Measurements from ENCODE around the gene TGFBR1.
"Not testable (repeated sequence)": the region's sequence is repeated elsewhere in the genome, so short reads cannot be mapped to it uniquely, and the experiment has no call there.

Gene TGFBR1

DNA sequence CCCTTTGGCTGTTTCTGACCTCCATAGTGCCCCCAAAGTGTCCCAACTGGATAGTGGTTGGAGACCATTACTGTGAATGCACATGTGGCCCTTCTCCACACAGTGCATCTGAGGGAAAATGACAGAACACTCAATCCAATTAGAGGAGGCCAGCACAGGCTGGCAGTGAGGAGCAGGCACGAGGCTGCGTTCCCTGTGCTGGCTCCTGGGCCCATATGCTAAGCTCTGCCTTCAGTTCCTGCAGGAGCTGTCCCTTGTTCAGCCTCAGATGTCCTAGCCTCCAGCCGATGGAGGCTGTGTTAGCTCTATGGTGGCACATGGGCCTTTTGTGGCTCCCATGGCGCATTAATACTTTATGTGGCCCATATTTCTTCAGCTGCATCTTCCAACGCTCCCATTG lies 81.0 kb downstream of the TGFBR1 start:
- Histone ChIP-seq H3K36me3 (ENCODE audit: insufficient read depth, low read length) (no peaks in the 10 kb centered on the region), H3K4me3 (no peak overlapping the region), H3K9ac (ENCODE audit: insufficient read length) (no peak overlapping the region), H3K27ac (no peak overlapping the region), H3K9me3 (ENCODE audit: low read depth, low read length) (no peaks in the 10 kb centered on the region)
- no peak for DNase-seq (ENCODE audit: low read depth, low spot score)
- TF ChIP-seq EZH2 (IDR thresholded peaks at IDR 0.05) (no peak), FOXP2 (optimal IDR thresholded peaks at IDR 0.05; ENCODE audit: control extremely low read depth, extremely low read length, insufficient read depth) (no peak), POLR2AphosphoS5 (IDR thresholded peaks at IDR 0.05; ENCODE audit: borderline replicate concordance, low read depth, low read length) (no peak)

DNA sequence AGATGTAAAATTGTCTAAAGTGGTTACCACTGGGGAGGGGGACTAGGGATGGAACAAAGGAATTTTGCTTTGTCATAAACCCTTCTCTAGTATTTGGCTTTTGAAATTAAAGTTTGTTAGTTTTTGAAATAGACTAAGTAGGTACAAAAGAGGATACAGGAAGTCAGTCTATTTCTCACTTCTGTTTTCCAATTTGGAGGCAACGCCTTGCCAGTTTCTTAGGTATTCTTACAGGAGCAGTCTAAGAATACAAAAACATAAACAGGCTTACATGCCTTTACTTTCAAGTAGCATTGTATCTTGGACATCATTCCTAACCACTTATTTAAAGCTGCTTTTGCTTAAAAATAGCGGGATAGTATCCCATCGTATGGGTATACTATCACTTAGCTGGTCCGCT lies 82.4 kb downstream of the TGFBR1 start:
- DNase-seq (ENCODE audit: low read depth, low spot score) = no peak
- TF ChIP-seq POLR2AphosphoS5 (IDR thresholded peaks at IDR 0.05; ENCODE audit: borderline replicate concordance, low read depth, low read length) = no peak
- no peak for TF ChIP-seq EZH2 (IDR thresholded peaks at IDR 0.05)
- TF ChIP-seq FOXP2 (optimal IDR thresholded peaks at IDR 0.05; ENCODE audit: control extremely low read depth, extremely low read length, insufficient read depth) = no peak
- H3K4me3 ChIP-seq = no peak overlapping the region
- no peaks in the 10 kb centered on the region for H3K9me3 ChIP-seq (ENCODE audit: low read depth, low read length)
- no peaks in the 10 kb centered on the region for H3K36me3 ChIP-seq (ENCODE audit: insufficient read depth, low read length)
- H3K27ac ChIP-seq = no peak overlapping the region
- no peak overlapping the region for H3K9ac ChIP-seq (ENCODE audit: insufficient read length)

DNA sequence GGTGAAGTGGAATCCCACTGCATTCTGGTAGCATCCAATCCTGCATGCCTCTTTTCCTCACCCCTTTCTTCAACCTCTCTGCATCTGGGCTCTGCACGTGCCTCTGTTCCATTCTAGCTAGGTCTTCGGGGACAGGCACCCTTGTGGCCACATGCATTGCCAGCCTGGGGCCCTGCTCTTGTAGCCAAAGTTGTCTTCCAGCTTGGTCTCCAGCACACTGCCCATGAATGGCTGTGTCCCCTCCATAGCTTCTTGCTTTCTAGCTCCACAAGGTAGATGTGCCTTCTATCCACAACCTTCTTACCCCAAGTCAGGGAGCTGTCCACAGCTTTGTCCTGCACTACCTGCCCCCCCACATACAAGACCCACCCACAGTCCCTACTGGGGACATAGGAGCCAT lies 84.3 kb downstream of the TGFBR1 start:
- no peaks in the 10 kb centered on the region for H3K36me3 ChIP-seq (ENCODE audit: insufficient read depth, low read length)
- TF ChIP-seq POLR2AphosphoS5 (IDR thresholded peaks at IDR 0.05; ENCODE audit: borderline replicate concordance, low read depth, low read length) = no peak
- no peak for TF ChIP-seq EZH2 (IDR thresholded peaks at IDR 0.05)
- no peak for TF ChIP-seq FOXP2 (optimal IDR thresholded peaks at IDR 0.05; ENCODE audit: control extremely low read depth, extremely low read length, insufficient read depth)
- no peak overlapping the region for H3K9ac ChIP-seq (ENCODE audit: insufficient read length)
- H3K9me3 ChIP-seq (ENCODE audit: low read depth, low read length) = no peaks in the 10 kb centered on the region
- DNase-seq (ENCODE audit: low read depth, low spot score) = no peak
- no peak overlapping the region for H3K27ac ChIP-seq
- no peak overlapping the region for H3K4me3 ChIP-seq

DNA sequence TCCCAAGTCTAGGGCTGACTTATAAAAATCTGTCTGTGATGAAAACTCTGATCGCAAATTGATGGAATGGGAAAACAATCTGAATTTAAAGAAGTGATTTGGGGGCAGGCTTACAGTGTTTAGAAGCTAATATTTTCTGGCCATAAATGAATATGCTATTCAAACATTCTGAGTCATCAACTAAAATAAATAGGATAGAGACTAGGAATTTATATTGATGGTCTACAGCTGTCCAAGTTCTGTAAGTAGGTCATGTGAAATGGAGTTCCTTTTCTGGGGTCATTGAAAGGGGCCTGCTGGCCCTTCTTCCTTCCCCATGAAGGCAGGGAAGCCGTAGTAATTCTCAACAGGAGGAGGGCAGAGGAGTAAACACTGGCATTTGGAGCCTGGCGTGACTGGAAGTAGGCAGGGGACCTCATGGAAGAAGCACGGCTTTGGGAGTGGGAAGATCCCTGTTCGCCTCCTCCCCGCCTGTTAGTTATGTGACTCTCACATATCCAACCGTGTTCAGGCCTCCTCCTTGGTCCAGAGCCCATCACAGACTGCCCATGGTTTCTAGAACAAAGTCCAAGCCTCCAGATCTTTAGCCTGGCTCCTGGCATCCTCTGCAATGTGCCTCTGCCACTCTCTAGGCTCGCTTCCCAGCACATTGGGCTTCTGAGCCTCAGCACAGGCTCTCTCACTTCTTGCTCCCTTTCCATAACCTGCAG lies 85.1 kb downstream of the TGFBR1 start:
- H3K9me3 ChIP-seq (ENCODE audit: low read depth, low read length) = no peaks in the 10 kb centered on the region
- no peak overlapping the region for H3K27ac ChIP-seq
- H3K36me3 ChIP-seq (ENCODE audit: insufficient read depth, low read length) = no peaks in the 10 kb centered on the region
- TF ChIP-seq POLR2AphosphoS5 (IDR thresholded peaks at IDR 0.05; ENCODE audit: borderline replicate concordance, low read depth, low read length) (no peak), FOXP2 (optimal IDR thresholded peaks at IDR 0.05; ENCODE audit: control extremely low read depth, extremely low read length, insufficient read depth) (no peak), EZH2 (IDR thresholded peaks at IDR 0.05) (no peak)
- H3K9ac ChIP-seq (ENCODE audit: insufficient read length) = no peak overlapping the region
- DNase-seq (ENCODE audit: low read depth, low spot score) = no peak
- H3K4me3 ChIP-seq = no peak overlapping the region

DNA sequence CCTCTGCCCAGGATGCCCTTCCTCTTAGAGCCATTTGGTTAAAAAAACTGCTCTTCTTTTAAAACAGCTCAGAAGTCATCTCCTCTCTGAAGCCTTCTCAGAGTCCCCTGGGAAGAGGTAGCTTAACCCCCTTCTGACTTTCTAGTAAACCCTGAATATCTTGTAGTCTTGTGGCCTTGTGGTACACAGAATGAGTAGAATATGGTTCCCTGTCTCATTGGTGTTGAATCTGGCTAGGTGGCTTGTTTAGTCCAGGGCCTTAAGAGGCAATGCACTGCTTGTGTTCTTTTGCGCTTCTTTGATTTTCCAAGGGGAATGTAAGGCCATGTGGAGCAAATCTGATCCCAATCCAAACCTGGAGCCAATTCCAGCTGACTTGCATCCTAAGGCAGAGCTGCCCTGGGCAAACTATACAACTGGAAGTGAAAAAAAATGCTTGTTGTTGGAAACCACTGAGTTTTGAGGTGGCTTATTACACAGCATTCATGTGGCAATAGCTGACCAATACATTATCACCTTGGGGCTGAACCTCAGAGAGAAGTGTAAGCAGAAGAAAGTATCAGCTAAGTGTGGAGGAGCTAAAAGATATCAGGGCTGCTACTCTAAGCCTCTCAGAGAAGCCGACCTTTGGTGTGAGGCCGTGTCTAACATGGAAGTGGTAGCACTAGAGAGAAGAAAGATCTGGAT lies 85.8 kb downstream of the TGFBR1 start:
- no peak overlapping the region for H3K9ac ChIP-seq (ENCODE audit: insufficient read length)
- H3K27ac ChIP-seq = no peak overlapping the region
- H3K4me3 ChIP-seq = no peak overlapping the region
- TF ChIP-seq EZH2 (IDR thresholded peaks at IDR 0.05) (no peak), FOXP2 (optimal IDR thresholded peaks at IDR 0.05; ENCODE audit: control extremely low read depth, extremely low read length, insufficient read depth) (no peak), POLR2AphosphoS5 (IDR thresholded peaks at IDR 0.05; ENCODE audit: borderline replicate concordance, low read depth, low read length) (no peak)
- no peaks in the 10 kb centered on the region for H3K9me3 ChIP-seq (ENCODE audit: low read depth, low read length)
- DNase-seq (ENCODE audit: low read depth, low spot score) = no peak
- no peaks in the 10 kb centered on the region for H3K36me3 ChIP-seq (ENCODE audit: insufficient read depth, low read length)

DNA sequence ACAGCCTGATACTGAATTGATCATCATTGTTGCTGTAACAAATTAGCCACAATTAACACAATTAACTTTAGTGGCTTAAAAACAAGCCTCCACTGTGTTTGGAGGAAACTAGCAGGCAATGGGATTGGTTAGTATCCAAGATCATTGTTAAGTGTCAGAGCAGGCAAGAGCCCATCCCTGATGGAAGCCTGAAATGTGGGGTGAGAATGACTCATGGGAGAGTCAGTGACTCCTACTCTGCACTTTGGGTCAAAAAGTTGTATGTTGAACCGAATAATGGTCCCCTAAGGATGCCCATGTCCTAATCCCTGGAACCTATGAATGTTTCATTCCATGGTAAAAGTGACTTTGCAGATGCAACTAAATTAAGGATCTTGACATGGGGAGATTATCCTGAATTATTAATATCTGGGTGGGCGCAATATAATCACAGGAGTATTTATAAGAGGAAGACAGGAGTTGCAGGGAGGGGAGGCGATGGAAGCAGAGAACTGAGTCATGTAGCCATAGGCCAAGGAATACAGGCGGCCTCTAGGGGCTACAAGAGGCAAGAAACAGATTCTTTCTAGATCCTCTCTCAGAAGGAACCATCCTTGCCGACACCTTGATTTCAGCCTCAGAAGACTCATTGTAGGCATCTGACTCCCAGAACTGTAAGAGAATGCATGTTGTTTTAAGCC lies 88.0 kb downstream of the TGFBR1 start:
- H3K36me3 ChIP-seq (ENCODE audit: insufficient read depth, low read length) = no peaks in the 10 kb centered on the region
- no peak overlapping the region for H3K27ac ChIP-seq
- no peak for TF ChIP-seq EZH2 (IDR thresholded peaks at IDR 0.05)
- no peak for TF ChIP-seq FOXP2 (optimal IDR thresholded peaks at IDR 0.05; ENCODE audit: control extremely low read depth, extremely low read length, insufficient read depth)
- no peak for TF ChIP-seq POLR2AphosphoS5 (IDR thresholded peaks at IDR 0.05; ENCODE audit: borderline replicate concordance, low read depth, low read length)
- H3K9me3 ChIP-seq (ENCODE audit: low read depth, low read length) = no peaks in the 10 kb centered on the region
- H3K9ac ChIP-seq (ENCODE audit: insufficient read length) = no peak overlapping the region
- no peak overlapping the region for H3K4me3 ChIP-seq
- no peak for DNase-seq (ENCODE audit: low read depth, low spot score)

DNA sequence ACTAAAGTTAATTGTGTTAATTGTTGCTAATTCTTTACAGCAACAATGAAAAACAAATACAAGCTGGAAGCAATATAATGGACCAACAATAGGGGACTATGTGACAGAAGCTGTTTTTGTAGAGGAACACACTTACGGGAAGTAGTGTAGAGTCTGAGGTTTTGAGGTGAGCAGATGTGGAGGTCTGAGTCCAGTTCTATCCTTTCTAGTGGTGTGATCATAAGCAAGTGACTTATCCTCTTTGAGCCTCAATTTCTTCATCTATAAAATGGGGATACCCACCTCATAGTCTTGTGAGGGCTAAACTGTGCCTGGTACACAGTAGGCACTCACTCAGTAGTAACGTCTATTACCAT lies 88.5 kb downstream of the TGFBR1 start:
- no peak for DNase-seq (ENCODE audit: low read depth, low spot score)
- H3K4me3 ChIP-seq = no peak overlapping the region
- H3K36me3 ChIP-seq (ENCODE audit: insufficient read depth, low read length) = no peaks in the 10 kb centered on the region
- H3K9me3 ChIP-seq (ENCODE audit: low read depth, low read length) = no peaks in the 10 kb centered on the region
- no peak overlapping the region for H3K9ac ChIP-seq (ENCODE audit: insufficient read length)
- no peak overlapping the region for H3K27ac ChIP-seq
- TF ChIP-seq FOXP2 (optimal IDR thresholded peaks at IDR 0.05; ENCODE audit: control extremely low read depth, extremely low read length, insufficient read depth) = no peak
- TF ChIP-seq EZH2 (IDR thresholded peaks at IDR 0.05) = no peak
- TF ChIP-seq POLR2AphosphoS5 (IDR thresholded peaks at IDR 0.05; ENCODE audit: borderline replicate concordance, low read depth, low read length) = no peak

DNA sequence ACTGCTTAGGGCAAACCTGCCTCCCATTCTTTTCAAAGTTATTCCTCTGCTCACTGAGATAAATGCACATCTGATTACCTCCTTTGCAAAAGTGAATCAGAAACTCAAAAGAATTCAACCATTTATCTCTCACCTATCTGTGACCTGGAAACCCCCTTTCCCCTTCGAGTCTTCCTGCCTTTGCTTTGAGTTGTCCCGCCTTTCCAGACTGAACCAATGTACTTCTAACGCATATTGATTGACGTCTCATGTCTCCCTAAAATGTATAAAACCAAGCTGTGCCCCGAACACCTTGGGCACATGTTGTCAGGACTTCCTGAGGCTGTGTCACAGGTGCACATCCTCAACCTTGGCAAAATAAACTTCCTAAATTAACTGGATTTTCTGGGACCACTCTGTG lies 91.6 kb downstream of the TGFBR1 start:
- H3K36me3 ChIP-seq (ENCODE audit: insufficient read depth, low read length); H3K9ac ChIP-seq (ENCODE audit: insufficient read length); DNase-seq (ENCODE audit: low read depth, low spot score); H3K27ac ChIP-seq; H3K4me3 ChIP-seq; H3K9me3 ChIP-seq (ENCODE audit: low read depth, low read length): not testable (repeated sequence)
